A673 (cell line): ENCODE measurements around the gene TXNDC2. TPM values are rescaled to one million over a fixed set of nuclear protein-coding genes. Genes with fewer than 3 reads are reported as not detected.

Experiments used
- BruUV-seq: library from RNA; stranded (reverse); fragments of 400-500 nt; replicated peaks from 2 replicates; lab custom pipeline; 2021; lab: Mats Ljungman, UMichigan
- CTCF ChIA-PET: fragments of 300-600 bp; sonication (Branson Sonifier 250); formaldehyde crosslinking; loops from one replicate; lab custom pipeline; 2022; ENCODE audit warnings: antibody characterized with exemption; lab: Charles Lee
- POLR2A ChIA-PET: fragments of 300-600 bp; sonication (Branson Sonifier 250); formaldehyde crosslinking; loops from one replicate; lab custom pipeline; 2022; ENCODE audit warnings: antibody characterized with exemption; ENCODE audit not compliant: low non-redundant PET; lab: Charles Lee
- DNase-seq: peaks from one replicate; pipeline ENCODE4 v3.0.0-alpha.2; 2015; ENCODE audit warnings: low spot score
- H3K27ac ChIP-seq: fragments of 200-600 bp; sonication (generic); 2 replicates; pipeline ENCODE4 v1.5.1; 2016; ENCODE audit warnings: mixed run types, low read depth, mild to moderate bottlenecking, mixed read lengths, antibody characterized with exemption, low read length; ENCODE audit not compliant: poor library complexity, severe bottlenecking
- H3K27me3 ChIP-seq: fragments of 200-600 bp; sonication (generic); replicated peaks from 2 replicates; pipeline ENCODE4 v1.6.1; 2017; ENCODE audit warnings: mixed run types, low read depth, mild to moderate bottlenecking, mixed read lengths, antibody characterized with exemption, low read length; ENCODE audit not compliant: insufficient read depth, poor library complexity
- H3K36me3 ChIP-seq: fragments of 200-600 bp; sonication (generic); 2 replicates; pipeline ENCODE4 v1.6.1; 2016; ENCODE audit warnings: mixed run types, mild to moderate bottlenecking, mixed read lengths, antibody characterized with exemption, low read length; ENCODE audit not compliant: insufficient read depth, poor library complexity, severe bottlenecking
- H3K4me1 ChIP-seq: fragments of 200-600 bp; sonication (generic); 2 replicates; pipeline ENCODE4 v1.6.1; 2017; ENCODE audit warnings: mixed run types, mild to moderate bottlenecking, mixed read lengths, antibody characterized with exemption, low read length; ENCODE audit not compliant: insufficient read depth, poor library complexity, severe bottlenecking
- H3K4me3 ChIP-seq: fragments of 200-600 bp; sonication (generic); 2 replicates; pipeline ENCODE4 v1.5.1; 2016; ENCODE audit warnings: low read depth, mixed run types, mild to moderate bottlenecking, mixed read lengths, low read length; ENCODE audit not compliant: poor library complexity, severe bottlenecking
- H3K9me3 ChIP-seq: fragments of 200-600 bp; sonication (generic); 2 replicates; pipeline ENCODE4 v1.6.1; 2016; ENCODE audit warnings: mixed run types, low read depth, mild to moderate bottlenecking, mixed read lengths, antibody characterized with exemption, low read length; ENCODE audit not compliant: poor library complexity, severe bottlenecking
- EZH2 ChIP-seq: fragments of 200-600 bp; sonication (generic); IDR thresholded peaks from 2 replicates; pipeline ENCODE4 v1.6.1; 2017; ENCODE audit warnings: borderline replicate concordance, low read depth, mild to moderate bottlenecking, mixed read lengths, antibody characterized with exemption, low read length; ENCODE audit not compliant: poor library complexity, severe bottlenecking
- intact Hi-C: fragments of 100-400 bp; cut with micrococcal nuclease; formaldehyde crosslinking; loops from one replicate; pipeline ENCODE4 v1.10.0; 2022; ENCODE audit not compliant: unreplicated experiment
- total RNA-seq: library from RNA; stranded (reverse); gene quantifications from 2 replicates; pipeline ENCODE4 v1.2.3, GENCODE V29; 2021
- TF ChIP-seq, protein P1 (sequence below): fragments of 300-800, 200-600 bp; sonication (generic); conservative IDR thresholded peaks from 2 replicates; pipeline ENCODE4 v1.5.1; 2017; ENCODE audit warnings: low read depth, mild to moderate bottlenecking, antibody characterized with exemption, low read length, moderate library complexity, mixed read lengths

TXNDC2 gene
- total RNA-seq, 1 experiment from 2014 or later = 0.13 TPM

DNA sequence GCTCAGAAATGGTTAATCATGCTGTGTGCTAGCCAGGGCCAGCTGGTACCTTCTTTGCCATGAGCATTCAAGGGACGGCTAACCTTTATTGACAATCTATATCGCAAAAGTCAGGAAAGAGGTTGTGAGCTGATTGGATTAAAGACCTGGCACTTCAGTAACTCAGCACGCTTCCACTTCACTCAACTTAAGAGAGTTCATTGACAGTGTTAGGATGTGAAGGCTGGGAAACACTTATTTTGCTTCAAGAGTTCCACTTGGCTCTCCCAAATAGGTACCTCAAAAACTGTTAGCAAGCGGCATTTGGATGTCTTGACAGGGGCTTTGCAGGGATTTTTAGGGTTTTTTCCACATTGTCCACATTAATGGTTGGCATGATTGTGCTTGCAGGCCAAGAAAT lies 25.1 kb upstream of the TXNDC2 start:
- Histone ChIP-seq H3K9me3 (peaks cover 6% of the 10 kb centered on the region), H3K27me3 (no peaks in the 10 kb centered on the region), H3K4me3 (no peak overlapping the region), H3K36me3 (no peaks in the 10 kb centered on the region), H3K27ac (no peak overlapping the region), H3K4me1 (peaks cover 5% of the 10 kb centered on the region)
- DNase-seq = no peak
- POLR2A ChIA-PET = no interaction called here
- intact Hi-C loops = no loop called here
- no TSS peak for BruUV-seq
- CTCF ChIA-PET = no interaction called here
- TF ChIP-seq, protein P1, sequence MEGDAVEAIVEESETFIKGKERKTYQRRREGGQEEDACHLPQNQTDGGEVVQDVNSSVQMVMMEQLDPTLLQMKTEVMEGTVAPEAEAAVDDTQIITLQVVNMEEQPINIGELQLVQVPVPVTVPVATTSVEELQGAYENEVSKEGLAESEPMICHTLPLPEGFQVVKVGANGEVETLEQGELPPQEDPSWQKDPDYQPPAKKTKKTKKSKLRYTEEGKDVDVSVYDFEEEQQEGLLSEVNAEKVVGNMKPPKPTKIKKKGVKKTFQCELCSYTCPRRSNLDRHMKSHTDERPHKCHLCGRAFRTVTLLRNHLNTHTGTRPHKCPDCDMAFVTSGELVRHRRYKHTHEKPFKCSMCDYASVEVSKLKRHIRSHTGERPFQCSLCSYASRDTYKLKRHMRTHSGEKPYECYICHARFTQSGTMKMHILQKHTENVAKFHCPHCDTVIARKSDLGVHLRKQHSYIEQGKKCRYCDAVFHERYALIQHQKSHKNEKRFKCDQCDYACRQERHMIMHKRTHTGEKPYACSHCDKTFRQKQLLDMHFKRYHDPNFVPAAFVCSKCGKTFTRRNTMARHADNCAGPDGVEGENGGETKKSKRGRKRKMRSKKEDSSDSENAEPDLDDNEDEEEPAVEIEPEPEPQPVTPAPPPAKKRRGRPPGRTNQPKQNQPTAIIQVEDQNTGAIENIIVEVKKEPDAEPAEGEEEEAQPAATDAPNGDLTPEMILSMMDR = no peak
- TF ChIP-seq EZH2 = no peak

DNA sequence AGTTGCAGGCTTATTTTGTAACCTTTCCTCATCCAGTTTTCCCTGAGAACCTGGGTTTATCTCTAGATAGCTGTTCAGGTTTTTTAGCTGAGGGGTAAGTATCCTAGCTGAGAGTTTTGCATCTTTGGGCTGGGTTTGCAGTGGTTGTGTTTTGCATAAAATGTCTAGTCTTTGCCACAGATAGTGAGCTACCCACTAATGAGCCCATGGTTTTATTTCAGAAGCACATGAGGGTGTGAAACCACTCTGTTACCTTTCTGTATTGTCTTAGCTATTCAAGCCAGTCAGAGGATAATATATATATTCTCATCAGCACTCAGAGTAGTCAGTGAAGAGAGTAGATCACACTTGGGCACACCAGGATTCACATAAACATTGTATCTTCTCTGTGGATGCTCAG lies 24.6 kb upstream of the TXNDC2 start:
- H3K4me1 ChIP-seq = peaks cover 5% of the 10 kb centered on the region
- DNase-seq = no peak
- ChIA-PET POLR2A (no interaction called here), CTCF (no interaction called here)
- intact Hi-C loops = no loop called here
- no TSS peak for BruUV-seq
- TF ChIP-seq, protein P1 = no peak
- no peak for TF ChIP-seq EZH2
- no peaks in the 10 kb centered on the region for H3K27me3 ChIP-seq
- H3K36me3 ChIP-seq = no peaks in the 10 kb centered on the region
- no peak overlapping the region for H3K4me3 ChIP-seq
- H3K27ac ChIP-seq = no peak overlapping the region
- peaks cover 7% of the 10 kb centered on the region for H3K9me3 ChIP-seq

DNA sequence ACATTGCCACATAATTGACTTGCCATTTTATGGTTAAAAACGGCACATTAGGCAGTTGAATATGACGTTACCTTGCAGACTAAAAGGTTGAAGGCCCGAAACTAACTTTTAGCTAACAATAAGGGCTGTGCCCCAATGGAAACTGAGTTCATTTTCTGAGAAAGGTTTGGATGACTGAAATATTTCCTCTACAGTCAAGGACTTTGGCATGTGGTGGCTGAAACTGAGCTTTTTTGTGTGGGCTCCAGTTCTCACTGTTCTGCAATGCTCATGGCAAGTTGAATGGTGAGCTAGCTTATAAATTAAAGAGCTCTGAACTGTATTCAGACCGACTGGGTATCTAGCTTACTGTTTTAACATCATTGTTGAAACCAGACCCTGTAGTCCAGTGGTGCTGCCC lies 23.8 kb upstream of the TXNDC2 start:
- H3K9me3 ChIP-seq = peaks cover 15% of the 10 kb centered on the region
- intact Hi-C loops = no loop called here
- no peaks in the 10 kb centered on the region for H3K36me3 ChIP-seq
- CTCF ChIA-PET = no interaction called here
- DNase-seq = no peak
- H3K27ac ChIP-seq = no peak overlapping the region
- no TSS peak for BruUV-seq
- no peaks in the 10 kb centered on the region for H3K27me3 ChIP-seq
- POLR2A ChIA-PET = no interaction called here
- no peak overlapping the region for H3K4me3 ChIP-seq
- H3K4me1 ChIP-seq = no peaks in the 10 kb centered on the region
- no peak for TF ChIP-seq EZH2
- TF ChIP-seq, protein P1 = no peak
